Panc1 (cell line): ENCODE measurements around the gene MGME1. TPM values are rescaled to one million over a fixed set of nuclear protein-coding genes. Genes with fewer than 3 reads are reported as not detected.

Experiments used
- ATAC-seq: fragments of 200-7000 bp; cut with Tn5 transposase; 2 replicates; pipeline ENCODE4 v1.9.1; 2020; ENCODE audit warnings: mild to moderate bottlenecking, moderate library complexity
- BruUV-seq: library from RNA; stranded (reverse); fragments of 400-500 nt; replicated peaks from 2 replicates; lab custom pipeline; 2021; lab: Mats Ljungman, UMichigan
- CTCF ChIA-PET: fragments of 300-600 bp; sonication (Branson Sonifier 250); formaldehyde crosslinking; loops from one replicate; lab custom pipeline; 2022; ENCODE audit warnings: antibody characterized with exemption; lab: Charles Lee
- POLR2A ChIA-PET: fragments of 300-600 bp; sonication (Branson Sonifier 250); formaldehyde crosslinking; loops from one replicate; lab custom pipeline; 2022; ENCODE audit warnings: antibody characterized with exemption; lab: Charles Lee
- DNase-seq: peaks from one replicate; pipeline ENCODE4 v3.0.0-alpha.2; 2010; ENCODE audit warnings: low read depth, low spot score
- H3K27ac ChIP-seq: 2 replicates; pipeline ENCODE4 v1.5.1; 2011; ENCODE audit warnings: mild to moderate bottlenecking, low read length, inconsistent platforms
- H3K27me3 ChIP-seq: fragments of 200-500 bp; sonication (Bioruptor generic); 2 replicates; pipeline ENCODE4 v1.6.0; 2014; ENCODE audit warnings: low read length, inconsistent platforms; ENCODE audit not compliant: control insufficient read depth, insufficient read depth
- H3K36me3 ChIP-seq: fragments of 200-500 bp; sonication (Bioruptor generic); 2 replicates; pipeline ENCODE4 v1.5.1; 2014; ENCODE audit warnings: inconsistent platforms, mild to moderate bottlenecking, low read length, moderate library complexity; ENCODE audit not compliant: control insufficient read depth, insufficient read depth
- H3K4me1 ChIP-seq: 2 replicates; pipeline ENCODE4 v1.5.1; 2011; ENCODE audit warnings: inconsistent platforms, mild to moderate bottlenecking, low read length, moderate library complexity; ENCODE audit not compliant: control insufficient read depth, insufficient read depth
- H3K4me3 ChIP-seq, 2 experiments: 2 replicates each; pipeline ENCODE4 v1.5.1; 2011 to 2012; ENCODE audit warnings: low read depth in 2 of 2, low read length in 2 of 2, mild to moderate bottlenecking in 2 of 2, inconsistent platforms in 1 of 2, moderate library complexity in 1 of 2
- H3K9me3 ChIP-seq: fragments of 200-500 bp; sonication (Bioruptor generic); 2 replicates; pipeline ENCODE4 v1.5.1; 2014; ENCODE audit warnings: low read depth, mild to moderate bottlenecking, inconsistent platforms, low read length, moderate library complexity; ENCODE audit not compliant: control insufficient read depth, insufficient read depth
- CTCF ChIP-seq: fragments of 450-650 bp; IDR thresholded peaks from 2 replicates; pipeline ENCODE4 v1.5.1; 2017; ENCODE audit warnings: mild to moderate bottlenecking
- POLR2AphosphoS5 ChIP-seq: IDR thresholded peaks from 2 replicates; pipeline ENCODE4 v1.6.1; 2012; ENCODE audit warnings: mild to moderate bottlenecking, low read depth, low read length, moderate library complexity
- SIN3A ChIP-seq: IDR thresholded peaks from 2 replicates; pipeline ENCODE4 v1.6.1; 2012; ENCODE audit warnings: low read depth, mild to moderate bottlenecking, low read length, moderate library complexity, borderline replicate concordance; ENCODE audit not compliant: insufficient read depth
- TCF7L2 ChIP-seq: IDR thresholded peaks from 2 replicates; pipeline ENCODE4 v1.6.1; 2011; ENCODE audit warnings: mild to moderate bottlenecking, low read depth, low read length, inconsistent platforms
- in situ Hi-C: cut with HindIII; loops from 2 replicates; pipeline ENCODE4 v1.10.0; 2016; ENCODE audit warnings: low sequenced_read_pairs, low pct_unique_long_range_greater_than_20kb
- intact Hi-C: fragments of 100-400 bp; cut with micrococcal nuclease; formaldehyde crosslinking; loops from one replicate; pipeline ENCODE4 v1.10.0; 2022; ENCODE audit not compliant: unreplicated experiment
- total RNA-seq: library from RNA; stranded (reverse); gene quantifications from one replicate; pipeline ENCODE4 v1.2.1, GENCODE V29; 2021; ENCODE audit not compliant: unreplicated experiment
- TF ChIP-seq, protein P1 (sequence below), 2 experiments: IDR thresholded peaks; 2 replicates each; pipeline ENCODE4 v1.6.1; 2011 to 2012; ENCODE audit warnings: low read depth in 2 of 2, control low read depth in 1 of 2, low read length in 1 of 2, mild to moderate bottlenecking in 1 of 2, moderate library complexity in 1 of 2; ENCODE audit not compliant: insufficient read depth in 1 of 2

The MGME1 gene
- total RNA-seq, 1 experiment from 2014 or later = 27.0 TPM

GRCh38 chr20:17941826-17942196 is 27.0 kb upstream of the MGME1 start:
- CTCF ChIA-PET = interaction anchor here (0.6 kb wide), 1 partner anchor 52 kb away, joined by 3 read pairs; no protein-coding TSS in a partner anchor
- Histone ChIP-seq H3K27ac (no peak overlapping the region), H3K27me3 (no peaks in the 10 kb centered on the region), H3K4me1 (peaks cover 35% of the 10 kb centered on the region), H3K9me3 (no peaks in the 10 kb centered on the region), H3K36me3 (peaks cover 43% of the 10 kb centered on the region), H3K4me3 (no peak overlapping the region)
- ATAC-seq = no peak
- POLR2A ChIA-PET = no interaction called here
- in situ Hi-C loops = no loop called here
- BruUV-seq = no TSS peak
- TF ChIP-seq POLR2AphosphoS5 (no peak), CTCF (no peak), SIN3A (no peak), TCF7L2 (no peak)
- TF ChIP-seq, protein P1, sequence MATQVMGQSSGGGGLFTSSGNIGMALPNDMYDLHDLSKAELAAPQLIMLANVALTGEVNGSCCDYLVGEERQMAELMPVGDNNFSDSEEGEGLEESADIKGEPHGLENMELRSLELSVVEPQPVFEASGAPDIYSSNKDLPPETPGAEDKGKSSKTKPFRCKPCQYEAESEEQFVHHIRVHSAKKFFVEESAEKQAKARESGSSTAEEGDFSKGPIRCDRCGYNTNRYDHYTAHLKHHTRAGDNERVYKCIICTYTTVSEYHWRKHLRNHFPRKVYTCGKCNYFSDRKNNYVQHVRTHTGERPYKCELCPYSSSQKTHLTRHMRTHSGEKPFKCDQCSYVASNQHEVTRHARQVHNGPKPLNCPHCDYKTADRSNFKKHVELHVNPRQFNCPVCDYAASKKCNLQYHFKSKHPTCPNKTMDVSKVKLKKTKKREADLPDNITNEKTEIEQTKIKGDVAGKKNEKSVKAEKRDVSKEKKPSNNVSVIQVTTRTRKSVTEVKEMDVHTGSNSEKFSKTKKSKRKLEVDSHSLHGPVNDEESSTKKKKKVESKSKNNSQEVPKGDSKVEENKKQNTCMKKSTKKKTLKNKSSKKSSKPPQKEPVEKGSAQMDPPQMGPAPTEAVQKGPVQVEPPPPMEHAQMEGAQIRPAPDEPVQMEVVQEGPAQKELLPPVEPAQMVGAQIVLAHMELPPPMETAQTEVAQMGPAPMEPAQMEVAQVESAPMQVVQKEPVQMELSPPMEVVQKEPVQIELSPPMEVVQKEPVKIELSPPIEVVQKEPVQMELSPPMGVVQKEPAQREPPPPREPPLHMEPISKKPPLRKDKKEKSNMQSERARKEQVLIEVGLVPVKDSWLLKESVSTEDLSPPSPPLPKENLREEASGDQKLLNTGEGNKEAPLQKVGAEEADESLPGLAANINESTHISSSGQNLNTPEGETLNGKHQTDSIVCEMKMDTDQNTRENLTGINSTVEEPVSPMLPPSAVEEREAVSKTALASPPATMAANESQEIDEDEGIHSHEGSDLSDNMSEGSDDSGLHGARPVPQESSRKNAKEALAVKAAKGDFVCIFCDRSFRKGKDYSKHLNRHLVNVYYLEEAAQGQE (IDR thresholded peaks at IDR 0.05; ENCODE audit: insufficient read depth in 1 of 2, low read depth in 2 of 2, low read length in 1 of 2) = no peak
- DNase-seq = no peak
- intact Hi-C loops = no loop called here

- ChIA-PET POLR2A (no interaction called here), CTCF (no interaction called here)
- no peaks in the 10 kb centered on the region for H3K9me3 ChIP-seq
- peaks cover 28% of the 10 kb centered on the region for H3K4me1 ChIP-seq
- ATAC-seq (no peak), DNase-seq (no peak)
- H3K27me3 ChIP-seq = no peaks in the 10 kb centered on the region
- in situ Hi-C loops (no loop called here), intact Hi-C loops (no loop called here)
- BruUV-seq = no TSS peak
- TF ChIP-seq, protein P1 (IDR thresholded peaks at IDR 0.05; ENCODE audit: insufficient read depth in 1 of 2, low read depth in 2 of 2, low read length in 1 of 2) = no peak
- TF ChIP-seq TCF7L2 (no peak), CTCF (no peak), POLR2AphosphoS5 (no peak)
- H3K27ac ChIP-seq = no peak overlapping the region
- peaks cover 58% of the 10 kb centered on the region for H3K36me3 ChIP-seq
- no peak overlapping the region for H3K4me3 ChIP-seq
These were observed 25.5 kb upstream of the MGME1 start for GRCh38 chr20:17943343-17943742.
